AG10803 (cell line): Measurements from ENCODE around the gene FGR.
"Not testable (repeated sequence)": the region's sequence is repeated elsewhere in the genome, so short reads cannot be mapped to it uniquely, and the experiment has no call there.

Experiments used
- DNase-seq: peaks from one replicate; pipeline ENCODE4 v3.0.0; 2010; ENCODE audit warnings: low read depth
- H3K4me3 ChIP-seq: 2 replicates; pipeline ENCODE4 v1.5.1; 2011; ENCODE audit warnings: mild to moderate bottlenecking, low read length, control low read depth
- TF ChIP-seq, protein P1 (sequence below): conservative IDR thresholded peaks from 2 replicates; pipeline ENCODE4 v1.5.1; 2011; ENCODE audit warnings: mild to moderate bottlenecking, low read length, control low read depth, inconsistent platforms

FGR gene

DNA sequence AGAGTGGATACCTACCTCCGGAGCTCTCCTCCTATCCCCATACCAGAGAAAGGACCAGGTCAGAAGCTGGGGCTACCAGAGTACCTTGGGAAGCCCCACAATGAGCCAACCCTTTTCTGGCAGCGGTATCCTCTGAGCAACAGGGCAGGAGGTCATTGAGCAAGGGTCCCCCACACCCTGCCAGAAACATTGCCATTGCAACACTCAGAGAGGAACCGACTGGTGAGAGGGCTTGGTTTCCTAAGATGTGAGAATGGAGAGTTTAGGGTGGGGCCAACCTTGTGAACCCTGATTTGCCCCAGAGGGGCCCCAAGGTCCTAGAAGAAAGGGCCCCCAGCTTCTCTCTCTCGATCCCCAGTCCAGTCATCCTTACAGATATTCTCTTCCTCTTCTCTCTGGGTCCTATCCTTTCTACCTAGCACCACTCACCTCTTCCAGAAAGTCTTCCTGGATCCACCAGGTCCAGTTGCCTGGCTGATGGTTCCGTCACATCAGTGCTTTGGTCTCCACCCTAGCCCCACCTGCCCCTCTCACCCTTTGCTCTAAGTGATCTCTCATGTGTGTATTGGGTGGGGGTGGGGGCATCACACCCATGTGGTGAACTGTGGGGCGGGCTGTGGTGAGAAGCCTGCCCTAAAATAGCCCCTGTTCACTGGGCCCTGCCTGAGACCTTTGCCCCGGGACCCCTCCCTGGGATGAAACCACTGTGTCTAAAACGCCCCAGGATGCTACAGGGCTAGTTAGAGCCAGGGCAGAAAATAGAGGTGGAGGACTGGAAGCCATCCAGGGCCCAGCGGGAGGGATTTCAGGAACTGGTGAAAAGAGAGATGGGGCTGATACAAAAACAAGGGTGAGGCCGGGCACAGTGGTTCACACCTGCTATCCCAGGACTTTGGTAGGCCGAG, 8.7 kb downstream of the FGR start:
- TF ChIP-seq, protein P1, sequence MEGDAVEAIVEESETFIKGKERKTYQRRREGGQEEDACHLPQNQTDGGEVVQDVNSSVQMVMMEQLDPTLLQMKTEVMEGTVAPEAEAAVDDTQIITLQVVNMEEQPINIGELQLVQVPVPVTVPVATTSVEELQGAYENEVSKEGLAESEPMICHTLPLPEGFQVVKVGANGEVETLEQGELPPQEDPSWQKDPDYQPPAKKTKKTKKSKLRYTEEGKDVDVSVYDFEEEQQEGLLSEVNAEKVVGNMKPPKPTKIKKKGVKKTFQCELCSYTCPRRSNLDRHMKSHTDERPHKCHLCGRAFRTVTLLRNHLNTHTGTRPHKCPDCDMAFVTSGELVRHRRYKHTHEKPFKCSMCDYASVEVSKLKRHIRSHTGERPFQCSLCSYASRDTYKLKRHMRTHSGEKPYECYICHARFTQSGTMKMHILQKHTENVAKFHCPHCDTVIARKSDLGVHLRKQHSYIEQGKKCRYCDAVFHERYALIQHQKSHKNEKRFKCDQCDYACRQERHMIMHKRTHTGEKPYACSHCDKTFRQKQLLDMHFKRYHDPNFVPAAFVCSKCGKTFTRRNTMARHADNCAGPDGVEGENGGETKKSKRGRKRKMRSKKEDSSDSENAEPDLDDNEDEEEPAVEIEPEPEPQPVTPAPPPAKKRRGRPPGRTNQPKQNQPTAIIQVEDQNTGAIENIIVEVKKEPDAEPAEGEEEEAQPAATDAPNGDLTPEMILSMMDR, result no peak
- DNase-seq, result no peak
- no peak overlapping the region for H3K4me3 ChIP-seq

GRCh38 chr1:27624467-27625178, 10.4 kb downstream of the FGR start:
- TF ChIP-seq, protein P1, result no peak
- no peak for DNase-seq
- no peak overlapping the region for H3K4me3 ChIP-seq

DNA sequence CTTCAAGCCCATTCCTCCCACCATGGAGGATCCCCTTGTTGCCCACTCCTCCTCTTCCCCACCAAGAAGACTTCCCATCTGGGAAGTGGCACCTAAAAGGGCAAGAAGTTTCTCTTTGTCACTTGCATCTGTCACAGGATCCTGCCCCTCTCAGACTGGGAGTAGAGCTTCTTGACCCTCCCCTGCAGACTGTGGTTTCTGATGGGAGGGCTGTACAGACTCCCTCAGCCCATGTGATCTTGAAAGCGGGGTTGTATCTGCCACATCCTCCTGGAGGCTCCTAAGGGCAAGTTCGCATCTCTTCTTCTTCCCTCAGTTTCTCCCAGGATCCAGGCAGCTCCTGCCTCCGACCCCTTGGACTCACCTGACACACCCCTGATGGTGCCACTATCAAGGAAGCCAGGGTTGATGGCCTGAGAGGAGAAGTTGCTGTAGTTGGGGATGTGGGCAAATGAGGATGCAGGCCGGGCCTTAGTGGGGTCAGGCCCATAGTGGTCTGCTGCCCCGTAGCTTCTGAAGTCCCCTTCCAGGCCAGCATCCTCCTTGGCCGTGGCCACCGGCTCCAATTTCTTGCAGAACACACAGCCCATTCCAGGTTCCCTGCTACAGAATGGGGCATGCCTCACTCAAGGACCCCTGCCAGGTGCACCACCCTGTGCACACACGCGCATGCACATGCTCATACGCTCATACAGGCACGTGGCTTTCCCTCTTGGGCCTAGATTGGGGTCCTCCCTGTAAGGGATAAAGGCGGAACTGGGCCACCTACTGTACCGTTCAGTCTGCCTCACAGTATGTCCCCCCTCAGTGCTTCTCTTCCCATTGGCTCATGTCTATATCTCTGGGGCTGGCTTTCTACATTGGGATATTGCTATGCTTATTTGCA, 11.4 kb downstream of the FGR start:
- DNase-seq, result no peak
- no peak overlapping the region for H3K4me3 ChIP-seq
- TF ChIP-seq, protein P1, result no peak

DNA sequence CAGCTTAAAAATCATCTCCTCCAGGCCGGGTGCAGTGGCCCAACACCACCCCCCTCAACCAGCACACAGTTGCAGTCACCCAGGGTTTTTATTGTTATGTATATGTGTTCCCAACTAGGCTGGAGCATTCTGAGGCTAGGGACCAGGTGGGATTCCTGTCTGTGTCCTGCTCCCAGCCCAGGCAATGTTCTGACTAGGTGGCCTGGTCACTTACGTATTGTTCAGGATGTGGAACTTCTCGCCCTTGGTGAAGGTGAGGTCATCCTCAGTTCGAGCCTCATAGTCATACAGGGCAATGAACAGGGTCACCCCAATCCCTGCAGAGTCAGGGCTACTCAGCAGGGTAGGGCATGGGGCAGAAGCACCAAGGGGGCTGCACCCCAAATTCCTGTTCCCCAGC, 12.2 kb downstream of the FGR start:
- TF ChIP-seq, protein P1, result no peak
- H3K4me3 ChIP-seq, result no peak overlapping the region
- DNase-seq, result no peak

DNA sequence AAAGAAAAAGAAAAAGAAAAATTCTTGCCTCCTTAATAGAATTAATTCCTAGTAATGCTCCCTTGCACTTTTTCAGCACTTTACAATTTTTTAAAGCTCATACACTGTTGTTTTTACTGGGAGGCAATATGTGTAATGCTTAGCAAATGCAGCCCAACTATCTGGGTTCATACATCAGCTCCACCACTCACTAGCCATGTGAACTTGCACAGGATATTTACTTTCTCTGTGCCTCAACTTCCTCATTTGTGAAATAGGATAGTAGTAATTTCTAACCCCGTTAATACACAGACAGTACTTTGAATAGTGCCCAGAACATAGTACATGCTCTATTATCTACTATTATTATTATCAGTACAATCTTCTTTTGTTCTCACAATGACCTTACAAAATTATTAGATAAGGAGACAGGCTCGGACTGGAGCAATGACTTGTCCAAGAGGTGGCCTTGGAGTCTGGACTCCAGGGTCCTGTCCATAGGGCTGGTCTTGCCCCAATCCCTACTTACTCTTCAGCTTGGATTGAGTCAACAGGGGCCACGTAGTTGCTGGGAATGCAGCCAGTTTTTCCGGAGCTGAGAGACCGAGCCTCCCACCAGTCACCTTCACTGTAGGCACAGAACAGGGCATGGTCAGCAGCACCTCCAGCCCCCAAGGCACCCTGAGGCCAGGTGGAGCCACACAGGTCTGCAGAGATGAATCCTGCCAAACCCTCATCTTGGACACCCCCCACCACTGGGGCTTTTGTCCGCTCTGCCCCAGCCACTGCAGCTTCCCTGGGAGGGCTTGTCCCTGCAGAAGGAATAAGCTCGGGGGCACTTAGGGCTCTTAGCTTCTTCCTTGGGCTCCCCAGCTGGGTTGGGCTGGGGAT, 13.7 kb downstream of the FGR start:
- no peak for DNase-seq
- TF ChIP-seq, protein P1, result no peak
- H3K4me3 ChIP-seq, result no peak overlapping the region

DNA sequence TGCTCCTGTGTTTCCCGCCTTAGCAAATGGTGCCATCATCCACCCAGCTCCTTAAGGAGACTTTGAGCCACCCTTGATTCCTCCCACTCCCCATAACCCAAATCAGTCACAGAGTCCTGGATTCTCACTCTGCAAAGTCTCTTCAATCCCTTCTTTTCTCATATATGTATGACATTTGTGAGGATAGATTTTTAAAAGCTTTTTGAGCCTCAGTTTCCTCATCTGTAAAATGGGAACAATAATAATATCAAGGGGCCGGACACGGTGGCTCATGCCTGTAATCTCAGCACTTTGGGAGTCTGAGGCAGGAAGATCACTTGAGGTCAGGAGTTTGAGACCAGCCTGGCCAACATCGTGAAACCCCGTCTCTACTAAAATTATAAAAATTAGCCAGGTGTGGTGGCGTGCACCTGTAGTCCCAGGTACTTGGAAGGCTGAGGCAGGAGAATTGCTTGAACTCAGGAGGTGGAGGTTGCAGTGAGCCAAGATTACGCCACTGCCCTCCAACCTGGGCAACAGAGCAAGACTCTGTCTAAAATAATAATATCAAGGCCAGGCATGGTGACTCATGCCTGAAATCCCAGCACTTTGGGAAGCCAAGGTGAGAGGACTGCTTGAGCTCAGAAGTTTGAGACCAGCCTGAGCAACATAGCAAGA, 15.1 kb downstream of the FGR start:
- DNase-seq, H3K4me3 ChIP-seq: not testable (repeated sequence)
